HG03066 (cell line): ENCODE measurements around the gene ISLR2.

Experiments
- ATAC-seq: cut with Tn5 transposase; IDR thresholded peaks from one replicate; pipeline ENCODE4 v1.9.1; 2021; ENCODE audit warnings: low read depth; ENCODE audit not compliant: unreplicated experiment

The ISLR2 gene

GRCh38 chr15:74127954-74128784, 2.2 kb upstream of the ISLR2 start:
- ATAC-seq: no peak

DNA sequence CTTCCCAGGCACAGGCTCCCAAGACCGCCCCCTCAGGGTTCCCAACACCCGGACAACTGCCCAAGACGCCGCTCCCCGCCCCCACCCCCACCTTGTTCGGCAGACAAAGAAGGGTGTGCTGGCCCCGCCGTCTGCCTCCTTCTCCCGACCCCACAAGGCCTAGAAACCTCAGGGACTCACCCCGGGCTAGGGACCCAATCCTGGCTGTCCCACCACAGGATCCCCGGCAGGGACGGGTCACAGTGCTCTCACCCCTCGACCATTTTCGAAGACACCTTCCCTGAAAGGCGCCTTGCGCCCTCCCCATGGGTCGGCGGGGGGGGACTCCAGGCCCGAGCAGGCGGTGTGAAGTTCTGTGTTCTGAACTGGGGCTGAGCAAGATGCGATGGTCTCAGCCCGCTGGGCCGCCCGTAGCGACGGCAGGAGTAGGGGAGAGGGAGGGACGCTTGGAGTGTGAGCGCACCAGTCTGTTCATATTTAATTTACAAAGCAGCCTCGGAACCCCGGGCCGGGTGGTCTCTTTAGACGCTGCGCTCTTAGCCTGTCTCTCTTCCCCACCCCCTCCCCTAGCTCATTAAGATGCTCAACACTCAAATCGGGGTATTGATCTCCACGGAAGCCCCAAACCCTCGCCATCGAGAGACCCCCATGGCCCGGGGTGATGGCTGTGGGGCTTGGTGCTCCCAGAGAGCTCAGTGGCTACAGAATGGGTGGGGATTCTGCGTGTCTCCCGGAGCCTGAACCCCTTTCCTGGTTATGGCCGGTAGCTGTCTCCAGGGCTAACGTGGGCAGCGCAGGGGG, 1.4 kb upstream of the ISLR2 start:
- ATAC-seq: no peak

DNA sequence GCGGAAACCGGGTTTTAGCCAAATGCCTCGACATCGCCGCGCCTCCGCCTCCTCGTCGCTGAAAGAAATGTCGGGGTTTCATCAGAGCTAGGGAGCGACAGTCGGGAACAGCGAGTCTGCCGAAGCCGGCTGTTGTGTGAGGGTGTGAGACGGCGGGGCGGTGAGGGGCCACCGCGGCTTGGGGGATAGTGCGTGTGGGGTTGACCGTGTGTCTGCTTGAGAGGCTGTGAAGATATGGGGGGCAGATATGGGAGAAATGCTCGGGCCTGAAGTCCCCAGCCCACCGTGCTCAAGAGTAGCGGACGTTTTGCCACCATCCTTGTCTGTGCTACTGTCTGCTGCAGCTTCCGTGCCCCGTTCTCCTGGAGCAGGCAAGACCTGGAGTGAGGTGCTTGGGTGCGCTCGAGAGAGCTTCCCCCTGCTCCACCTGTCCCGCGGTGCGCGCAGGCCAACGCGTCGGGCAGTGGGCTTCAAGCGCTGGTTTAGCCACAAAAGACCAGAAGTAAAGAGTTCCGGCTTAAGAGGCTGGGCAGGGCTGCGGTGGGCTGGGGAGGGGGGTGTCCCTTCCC, 716 bp upstream of the ISLR2 start:
- no peak for ATAC-seq

DNA sequence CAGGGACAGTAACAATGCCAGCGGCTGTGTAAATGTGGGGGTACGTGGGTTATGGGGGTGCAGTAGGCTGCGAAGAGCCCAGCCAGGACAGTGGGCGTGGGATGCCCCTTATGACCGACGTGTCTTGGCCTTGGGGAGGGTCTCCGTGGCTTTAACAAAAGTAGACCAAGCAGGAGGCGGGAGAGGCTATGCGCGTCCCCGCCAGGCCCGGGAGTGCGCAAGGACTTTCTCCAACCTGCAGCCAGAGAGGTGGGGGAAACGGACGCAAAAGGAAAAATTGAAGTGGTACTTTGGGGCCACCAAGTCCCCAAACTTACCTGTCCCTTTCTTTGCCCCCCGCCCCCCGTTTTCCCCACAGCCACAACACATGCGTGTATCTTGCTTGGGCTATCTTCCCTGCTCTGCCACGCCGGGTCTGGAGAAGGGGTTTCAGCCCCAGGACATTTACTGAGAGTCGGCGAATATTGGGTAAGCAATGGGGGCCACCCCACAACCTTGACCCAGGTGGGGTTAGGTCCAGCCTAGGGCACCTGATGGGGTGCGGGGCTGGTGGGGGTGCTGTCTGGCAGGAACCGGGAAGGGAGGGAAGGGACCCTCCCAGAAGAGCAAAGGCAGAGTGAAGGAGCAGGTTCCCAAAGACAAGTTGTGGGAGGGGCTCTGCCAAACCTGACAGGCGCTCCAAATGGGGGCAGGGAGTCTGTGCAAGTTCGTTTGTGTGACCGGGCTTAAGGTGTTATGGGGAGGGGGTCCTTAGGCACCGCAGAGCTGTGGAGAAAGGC, 652 bp downstream of the ISLR2 start:
- ATAC-seq: no peak

DNA sequence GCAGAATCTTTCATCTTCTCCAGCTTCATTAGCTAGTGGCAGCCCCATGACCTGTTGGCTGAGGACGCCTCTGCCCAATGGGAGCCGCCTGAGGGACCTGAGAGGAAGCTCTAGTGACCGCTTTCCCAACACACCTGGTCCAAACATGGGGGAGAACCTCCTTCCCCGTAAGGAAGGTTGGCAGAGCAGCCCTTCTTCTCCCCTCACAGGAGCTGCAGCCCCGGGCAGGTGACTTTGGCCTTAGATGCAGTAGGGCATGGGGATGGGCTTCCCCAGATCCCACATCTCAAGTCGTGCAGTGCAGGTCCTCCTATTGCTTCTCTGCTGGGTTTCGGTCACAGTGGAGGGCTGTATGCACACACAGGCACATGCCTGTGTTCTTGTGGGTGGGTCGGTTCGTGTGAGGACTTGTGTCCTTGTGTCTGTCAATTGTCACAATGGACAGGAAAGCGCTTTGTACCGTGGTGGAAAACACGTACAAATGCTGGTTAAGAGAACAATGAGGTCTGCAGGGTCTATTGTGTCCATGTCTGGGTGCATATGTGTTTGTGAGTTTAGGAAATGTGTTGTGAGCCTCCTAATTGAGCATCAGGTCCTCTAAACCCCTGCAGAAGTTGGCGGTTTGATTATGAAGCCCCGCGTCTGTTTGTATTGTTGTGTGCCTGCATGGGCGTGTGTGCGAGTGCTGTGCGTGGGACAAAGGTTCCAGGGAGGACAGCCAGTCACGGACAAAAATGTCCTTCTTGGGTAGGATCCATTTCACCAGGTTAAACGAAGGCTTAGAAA, 1.4 kb downstream of the ISLR2 start:
- ATAC-seq: no peak

DNA sequence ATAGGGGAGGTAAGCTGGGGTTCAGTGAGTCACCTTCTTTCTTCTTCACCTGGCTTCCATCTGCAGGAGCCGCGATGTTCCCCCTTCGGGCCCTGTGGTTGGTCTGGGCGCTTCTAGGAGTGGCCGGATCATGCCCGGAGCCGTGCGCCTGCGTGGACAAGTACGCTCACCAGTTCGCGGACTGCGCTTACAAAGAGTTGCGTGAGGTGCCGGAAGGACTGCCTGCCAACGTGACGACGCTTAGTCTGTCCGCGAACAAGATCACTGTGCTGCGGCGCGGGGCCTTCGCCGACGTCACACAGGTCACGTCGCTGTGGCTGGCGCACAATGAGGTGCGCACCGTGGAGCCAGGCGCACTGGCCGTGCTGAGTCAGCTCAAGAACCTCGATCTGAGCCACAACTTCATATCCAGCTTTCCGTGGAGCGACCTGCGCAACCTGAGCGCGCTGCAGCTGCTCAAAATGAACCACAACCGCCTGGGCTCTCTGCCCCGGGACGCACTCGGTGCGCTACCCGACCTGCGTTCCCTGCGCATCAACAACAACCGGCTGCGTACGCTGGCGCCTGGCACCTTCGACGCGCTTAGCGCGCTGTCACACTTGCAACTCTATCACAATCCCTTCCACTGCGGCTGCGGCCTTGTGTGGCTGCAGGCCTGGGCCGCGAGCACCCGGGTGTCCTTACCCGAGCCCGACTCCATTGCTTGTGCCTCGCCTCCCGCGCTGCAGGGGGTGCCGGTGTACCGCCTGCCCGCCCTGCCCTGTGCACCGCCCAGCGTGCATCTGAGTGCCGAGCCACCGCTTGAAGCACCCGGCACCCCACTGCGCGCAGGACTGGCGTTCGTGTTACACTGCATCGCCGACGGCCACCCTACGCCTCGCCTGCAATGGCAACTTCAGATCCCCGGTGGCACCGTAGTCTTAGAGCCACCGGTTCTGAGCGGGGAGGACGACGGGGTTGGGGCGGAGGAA, 2.6 kb downstream of the ISLR2 start:
- ATAC-seq: no peak

- ATAC-seq: no peak
These were observed 3.5 kb downstream of the ISLR2 start for GRCh38 chr15:74133694-74134386.

DNA sequence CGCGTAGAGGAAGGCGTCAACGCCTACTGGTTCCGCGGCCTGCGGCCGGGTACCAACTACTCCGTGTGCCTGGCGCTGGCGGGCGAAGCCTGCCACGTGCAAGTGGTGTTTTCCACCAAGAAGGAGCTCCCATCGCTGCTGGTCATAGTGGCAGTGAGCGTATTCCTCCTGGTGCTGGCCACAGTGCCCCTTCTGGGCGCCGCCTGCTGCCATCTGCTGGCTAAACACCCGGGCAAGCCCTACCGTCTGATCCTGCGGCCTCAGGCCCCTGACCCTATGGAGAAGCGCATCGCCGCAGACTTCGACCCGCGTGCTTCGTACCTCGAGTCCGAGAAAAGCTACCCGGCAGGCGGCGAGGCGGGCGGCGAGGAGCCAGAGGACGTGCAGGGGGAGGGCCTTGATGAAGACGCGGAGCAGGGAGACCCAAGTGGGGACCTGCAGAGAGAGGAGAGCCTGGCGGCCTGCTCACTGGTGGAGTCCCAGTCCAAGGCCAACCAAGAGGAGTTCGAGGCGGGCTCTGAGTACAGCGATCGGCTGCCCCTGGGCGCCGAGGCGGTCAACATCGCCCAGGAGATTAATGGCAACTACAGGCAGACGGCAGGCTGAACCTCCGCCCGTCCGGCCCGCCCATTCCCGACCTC, 4.1 kb downstream of the ISLR2 start:
- ATAC-seq: no peak

- no peak for ATAC-seq
These were observed 4.7 kb downstream of the ISLR2 start for GRCh38 chr15:74135041-74135565.

DNA sequence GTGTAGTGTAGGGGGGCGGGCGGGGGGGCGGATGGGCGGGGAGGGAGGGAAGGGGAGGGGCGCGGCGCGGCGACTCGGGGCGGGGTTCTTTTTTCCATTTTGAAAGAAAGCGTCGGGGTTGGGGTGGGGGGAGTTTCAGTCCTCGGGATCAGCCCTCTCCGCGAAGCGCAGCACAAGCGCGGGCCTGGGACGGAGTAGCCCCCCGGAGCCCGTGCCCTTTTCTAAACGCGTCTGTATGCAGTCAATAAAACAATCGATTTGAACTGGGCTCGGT, 6.1 kb downstream of the ISLR2 start:
- ATAC-seq: no peak

- ATAC-seq: no peak
These were observed 6.6 kb downstream of the ISLR2 start for GRCh38 chr15:74136814-74137536.

DNA sequence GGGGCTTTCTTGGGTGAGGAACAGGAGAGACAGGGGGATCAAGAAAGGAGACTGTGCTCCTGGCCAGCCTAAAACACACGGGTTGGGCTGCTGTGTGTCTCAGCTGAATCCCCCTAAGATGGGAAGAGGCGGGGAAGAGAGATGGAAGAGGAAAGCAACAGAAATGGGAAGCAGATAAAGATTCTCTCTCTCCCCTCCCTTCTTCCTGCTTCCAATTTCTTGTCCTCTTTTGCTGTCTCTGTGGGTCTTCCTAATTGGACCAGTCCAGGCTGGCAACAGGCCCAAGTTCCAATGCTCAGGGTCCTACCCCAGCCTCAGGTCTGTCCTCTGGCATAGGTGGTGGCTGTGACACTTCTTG, 7.1 kb downstream of the ISLR2 start:
- ATAC-seq: no peak

- ATAC-seq: no peak
These were observed 8.3 kb downstream of the ISLR2 start for GRCh38 chr15:74138642-74139041.

GRCh38 chr15:74141591-74141990, 11.2 kb downstream of the ISLR2 start:
- ATAC-seq: no peak

- no peak for ATAC-seq
These were observed 13.9 kb downstream of the ISLR2 start for GRCh38 chr15:74144153-74144775.

DNA sequence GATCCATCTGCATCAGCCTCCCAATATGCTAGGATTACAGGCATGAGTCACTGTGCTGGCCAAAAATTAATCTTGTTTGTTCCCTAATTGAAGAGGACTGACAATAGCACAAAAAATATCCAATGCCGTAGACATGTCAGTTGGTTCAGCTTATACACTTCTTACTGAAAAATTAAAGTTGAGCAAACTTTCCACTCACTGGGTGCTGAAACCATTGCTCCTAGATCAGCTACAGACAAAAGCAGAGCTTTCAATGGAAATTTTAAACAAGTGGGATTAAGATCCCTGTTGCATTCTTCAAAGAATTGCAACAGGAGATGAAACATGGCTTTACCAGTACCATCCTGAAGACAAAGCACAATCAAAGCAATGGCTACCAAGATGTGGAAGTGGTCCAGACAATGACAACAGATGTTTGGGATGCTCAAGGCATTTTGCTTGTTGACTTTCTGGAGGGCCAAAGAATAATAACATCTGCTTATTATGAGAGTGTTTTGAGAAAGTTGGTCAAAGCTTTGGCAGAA, 16.0 kb downstream of the ISLR2 start:
- ATAC-seq: no peak

DNA sequence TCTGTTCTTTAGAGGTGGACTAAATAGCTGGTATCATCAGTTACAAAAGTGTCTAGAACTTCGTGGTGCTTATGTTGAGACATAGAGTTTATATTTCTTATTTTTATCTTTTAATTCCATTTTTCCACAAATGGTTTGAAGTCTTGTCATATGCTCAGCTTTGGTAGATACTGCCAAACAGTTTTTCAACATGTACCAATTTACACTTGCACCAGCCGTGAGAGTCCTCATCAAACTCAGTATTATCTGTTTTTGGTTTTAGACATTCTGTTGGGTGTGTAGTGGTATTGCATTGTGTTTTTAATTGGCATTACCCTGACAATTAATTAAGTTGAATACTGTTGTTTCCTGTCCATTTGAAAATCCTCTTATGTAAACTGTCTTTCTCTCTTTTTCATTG, 16.7 kb downstream of the ISLR2 start:
- ATAC-seq: no peak
